Calu3 (cell line): ENCODE data around the gene ADCY5. TPM values are rescaled to one million over a fixed set of nuclear protein-coding genes. Genes with fewer than 3 reads are reported as not detected.

Experiments
- BruUV-seq: library from RNA; stranded (reverse); fragments of 400-500 nt; replicated peaks from 2 replicates; lab custom pipeline; 2021; lab: Mats Ljungman, UMichigan
- CTCF ChIA-PET: fragments of 300-600 bp; sonication (Branson Sonifier 250); formaldehyde crosslinking; loops from one replicate; lab custom pipeline; 2022; ENCODE audit warnings: antibody characterized with exemption; lab: Charles Lee
- DNase-seq: peaks from one replicate; pipeline ENCODE4 v3.0.0; 2022
- H3K27ac Mint-ChIP-seq: one replicate; pipeline ENCODE4 v1.8.0; 2022; ENCODE audit warnings: mixed read lengths; ENCODE audit not compliant: unreplicated experiment
- H3K27me3 Mint-ChIP-seq: one replicate; pipeline ENCODE4 v1.8.0; 2022; ENCODE audit warnings: mixed read lengths; ENCODE audit not compliant: unreplicated experiment
- H3K36me3 Mint-ChIP-seq: one replicate; pipeline ENCODE4 v1.8.0; 2022; ENCODE audit warnings: mild to moderate bottlenecking, moderate library complexity, mixed read lengths; ENCODE audit not compliant: insufficient read depth, unreplicated experiment
- H3K4me1 Mint-ChIP-seq: one replicate; pipeline ENCODE4 v1.8.0; 2022; ENCODE audit warnings: mild to moderate bottlenecking, low read depth, mixed read lengths; ENCODE audit not compliant: unreplicated experiment
- H3K4me3 Mint-ChIP-seq: one replicate; pipeline ENCODE4 v1.8.0; 2022; ENCODE audit warnings: mild to moderate bottlenecking, low read depth, moderate library complexity, mixed read lengths; ENCODE audit not compliant: unreplicated experiment
- H3K9me3 Mint-ChIP-seq: one replicate; pipeline ENCODE4 v1.8.0; 2022; ENCODE audit warnings: low read depth, mixed read lengths; ENCODE audit not compliant: unreplicated experiment
- intact Hi-C: fragments of 100-400 bp; cut with micrococcal nuclease; formaldehyde crosslinking; loops from one replicate; pipeline ENCODE4 v1.10.0; 2022; ENCODE audit not compliant: unreplicated experiment
- total RNA-seq: library from RNA; stranded (reverse); gene quantifications from 2 replicates; pipeline ENCODE4 v1.2.3, GENCODE V29; 2022
- TF ChIP-seq, protein P1 (sequence below): fragments of 200-600 bp; IDR thresholded peaks from one replicate; pipeline ENCODE4 v1.8.0; 2022; ENCODE audit warnings: antibody characterized with exemption; ENCODE audit not compliant: unreplicated experiment

ADCY5 gene
- total RNA-seq, 1 experiment from 2014 or later, result 2.5 TPM

DNA sequence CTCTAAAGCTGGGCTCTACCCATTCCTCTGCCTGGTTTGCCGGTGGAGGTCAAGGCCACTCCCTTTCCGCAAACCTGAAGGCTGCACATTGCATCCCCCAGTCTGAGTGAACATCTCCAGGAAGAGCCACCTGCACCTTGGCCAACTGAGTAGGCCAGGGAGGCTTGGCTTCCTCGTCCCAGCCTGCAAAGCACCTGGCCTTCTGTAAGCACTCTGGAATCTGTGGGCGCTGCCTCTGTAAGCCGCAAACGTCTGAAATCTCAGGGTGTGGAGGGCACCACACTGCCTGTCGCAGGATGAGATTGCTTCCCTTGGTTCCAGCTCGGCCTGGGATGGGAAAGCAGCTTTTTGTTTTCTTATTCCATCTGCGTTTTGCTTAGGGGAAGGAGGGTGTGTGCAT is 165.8 kb downstream of the ADCY5 start:
- intact Hi-C loops, result no loop called here
- no peak for DNase-seq
- Mint-ChIP-seq H3K27ac (no peak overlapping the region), H3K27me3 (peaks cover 13% of the 10 kb centered on the region), H3K36me3 (no peaks in the 10 kb centered on the region), H3K9me3 (peaks cover 4% of the 10 kb centered on the region), H3K4me3 (no peak overlapping the region), H3K4me1 (no peaks in the 10 kb centered on the region)
- BruUV-seq, result no TSS peak
- TF ChIP-seq, protein P1, sequence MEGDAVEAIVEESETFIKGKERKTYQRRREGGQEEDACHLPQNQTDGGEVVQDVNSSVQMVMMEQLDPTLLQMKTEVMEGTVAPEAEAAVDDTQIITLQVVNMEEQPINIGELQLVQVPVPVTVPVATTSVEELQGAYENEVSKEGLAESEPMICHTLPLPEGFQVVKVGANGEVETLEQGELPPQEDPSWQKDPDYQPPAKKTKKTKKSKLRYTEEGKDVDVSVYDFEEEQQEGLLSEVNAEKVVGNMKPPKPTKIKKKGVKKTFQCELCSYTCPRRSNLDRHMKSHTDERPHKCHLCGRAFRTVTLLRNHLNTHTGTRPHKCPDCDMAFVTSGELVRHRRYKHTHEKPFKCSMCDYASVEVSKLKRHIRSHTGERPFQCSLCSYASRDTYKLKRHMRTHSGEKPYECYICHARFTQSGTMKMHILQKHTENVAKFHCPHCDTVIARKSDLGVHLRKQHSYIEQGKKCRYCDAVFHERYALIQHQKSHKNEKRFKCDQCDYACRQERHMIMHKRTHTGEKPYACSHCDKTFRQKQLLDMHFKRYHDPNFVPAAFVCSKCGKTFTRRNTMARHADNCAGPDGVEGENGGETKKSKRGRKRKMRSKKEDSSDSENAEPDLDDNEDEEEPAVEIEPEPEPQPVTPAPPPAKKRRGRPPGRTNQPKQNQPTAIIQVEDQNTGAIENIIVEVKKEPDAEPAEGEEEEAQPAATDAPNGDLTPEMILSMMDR, result no peak
- CTCF ChIA-PET, result interaction anchor here (0.6 kb wide), 1 partner anchor 249 kb away, joined by 5 read pairs; no protein-coding TSS in a partner anchor

DNA sequence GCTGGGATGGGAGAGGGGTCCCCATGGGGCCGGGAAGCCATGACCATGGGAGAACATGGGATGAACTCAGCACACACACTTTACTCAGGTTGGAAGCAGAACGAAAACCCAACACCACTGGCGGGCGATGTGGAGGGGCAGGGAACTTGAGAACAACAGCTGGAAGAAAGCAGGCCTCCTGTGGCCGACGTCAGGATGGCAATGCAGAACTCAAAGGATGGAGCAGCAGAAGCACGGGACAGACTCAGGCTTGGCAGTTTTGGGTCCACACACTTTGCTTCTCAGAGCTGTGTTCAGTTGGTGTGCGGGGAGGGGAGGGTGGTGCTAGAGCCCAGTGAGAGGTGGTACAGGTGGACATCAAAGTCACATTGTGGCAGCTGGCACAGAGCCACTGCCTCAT is 166.4 kb downstream of the ADCY5 start:
- no TSS peak for BruUV-seq
- H3K27me3 Mint-ChIP-seq, result peaks cover 10% of the 10 kb centered on the region
- no peak overlapping the region for H3K27ac Mint-ChIP-seq
- CTCF ChIA-PET, result no interaction called here
- H3K36me3 Mint-ChIP-seq, result no peaks in the 10 kb centered on the region
- no peaks in the 10 kb centered on the region for H3K4me1 Mint-ChIP-seq
- H3K9me3 Mint-ChIP-seq, result peaks cover 4% of the 10 kb centered on the region
- TF ChIP-seq, protein P1, result no peak
- intact Hi-C loops, result no loop called here
- no peak overlapping the region for H3K4me3 Mint-ChIP-seq
- no peak for DNase-seq

DNA sequence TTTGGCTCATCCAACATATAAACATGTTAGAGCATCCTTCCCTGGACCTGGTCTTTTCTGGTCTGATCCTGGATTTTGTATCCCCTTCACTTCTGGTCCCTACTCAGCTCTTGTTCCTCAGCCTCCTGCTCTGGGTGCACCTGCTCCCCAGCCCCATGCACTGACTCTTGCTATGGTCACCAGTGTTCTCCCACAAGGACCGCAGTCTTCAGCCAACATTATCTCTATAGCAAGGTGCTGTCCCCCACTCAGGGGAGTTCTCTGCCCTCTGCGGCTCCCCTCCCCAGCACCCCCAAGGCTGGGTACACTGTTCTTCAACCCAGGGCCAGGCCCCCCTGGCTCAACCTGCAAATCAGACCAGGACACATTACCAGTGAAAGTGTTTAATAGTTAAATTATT is 167.0 kb downstream of the ADCY5 start:
- no TSS peak for BruUV-seq
- no peak for DNase-seq
- CTCF ChIA-PET, result no interaction called here
- Mint-ChIP-seq H3K27ac (no peak overlapping the region), H3K27me3 (peaks cover 5% of the 10 kb centered on the region), H3K9me3 (no peaks in the 10 kb centered on the region), H3K36me3 (no peaks in the 10 kb centered on the region), H3K4me3 (no peak overlapping the region), H3K4me1 (no peaks in the 10 kb centered on the region)
- TF ChIP-seq, protein P1, result no peak
- intact Hi-C loops, result no loop called here

DNA sequence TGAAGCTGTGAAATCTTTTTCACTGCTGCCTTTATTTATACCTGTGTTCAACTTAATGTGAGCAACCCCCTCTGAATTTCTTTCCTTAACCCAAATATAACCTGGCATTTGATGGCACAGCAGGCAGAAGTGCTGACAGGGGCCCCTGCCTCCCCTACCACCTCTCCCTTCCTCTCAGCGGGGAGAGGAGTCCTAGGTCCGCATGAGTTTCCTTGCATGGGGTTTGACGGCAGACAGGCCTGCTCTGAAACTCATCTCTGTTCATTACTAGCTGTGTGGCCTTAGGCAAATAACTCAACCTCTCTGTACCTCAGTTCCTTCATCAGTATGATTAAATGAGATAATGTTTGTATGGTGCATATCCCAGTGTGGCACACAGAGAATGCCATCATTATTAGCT is 167.5 kb downstream of the ADCY5 start:
- no peak for DNase-seq
- no peaks in the 10 kb centered on the region for H3K27me3 Mint-ChIP-seq
- TF ChIP-seq, protein P1, result no peak
- intact Hi-C loops, result no loop called here
- H3K27ac Mint-ChIP-seq, result no peak overlapping the region
- BruUV-seq, result no TSS peak
- H3K4me3 Mint-ChIP-seq, result no peak overlapping the region
- H3K36me3 Mint-ChIP-seq, result no peaks in the 10 kb centered on the region
- CTCF ChIA-PET, result no interaction called here
- H3K9me3 Mint-ChIP-seq, result no peaks in the 10 kb centered on the region
- H3K4me1 Mint-ChIP-seq, result no peaks in the 10 kb centered on the region
